ENCODE data around the gene SIGLEC15. TPM values are rescaled to one million over a fixed set of nuclear protein-coding genes. Genes with fewer than 3 reads are reported as not detected.

SIGLEC15 gene
- not detected for total RNA-seq

- H3K4me3 Mint-ChIP-seq = no peak within 1 kb of the TSS
- POLR2A ChIA-PET = no interaction called here
- peaks cover 28% of the 10 kb centered on the region for H3K27me3 Mint-ChIP-seq
- peaks cover 33% of the 10 kb centered on the region for H3K4me1 Mint-ChIP-seq
- no peaks in the 10 kb centered on the region for H3K36me3 Mint-ChIP-seq (ENCODE audit: low read depth)
- no peaks in the 10 kb centered on the region for H3K9me3 Mint-ChIP-seq
- H3K27ac Mint-ChIP-seq = peak within 1 kb of the TSS; percentile 69
- no peak for DNase-seq
- CTCF ChIA-PET = interaction anchor here (0.8 kb wide), 1 partner anchor 103 kb away, joined by 5 read pairs; no protein-coding TSS in a partner anchor
These were observed at the start of gene SIGLEC15 for GRCh38 chr18:45825258-45826044. TSS of gene SIGLEC15 (plus strand) at chr18:45825675. CDS start at chr18:45825729, 54 bp downstream.

GRCh38 chr18:45775743-45776142 lies 49.7 kb upstream of the SIGLEC15 start:
- Mint-ChIP-seq H3K4me1 (peaks cover 22% of the 10 kb centered on the region), H3K9me3 (peaks cover 2% of the 10 kb centered on the region), H3K4me3 (peak overlapping the region; percentile 67), H3K27me3 (peaks cover 52% of the 10 kb centered on the region), H3K27ac (no peak overlapping the region), H3K36me3 (ENCODE audit: low read depth) (peaks cover 2% of the 10 kb centered on the region)
- POLR2A ChIA-PET = interaction anchor here (0.6 kb wide), 1 partner anchor 40 kb away, joined by 3 read pairs; no protein-coding TSS in a partner anchor
- CTCF ChIA-PET = interaction anchor here (0.8 to 0.9 kb wide), 2 partner anchors 87 to 103 kb away, joined by 3 read pairs; no protein-coding TSS in a partner anchor
- DNase-seq = no peak

- H3K36me3 Mint-ChIP-seq (ENCODE audit: low read depth) = peaks cover 2% of the 10 kb centered on the region
- H3K9me3 Mint-ChIP-seq = peaks cover 2% of the 10 kb centered on the region
- no peak overlapping the region for H3K27ac Mint-ChIP-seq
- peaks cover 52% of the 10 kb centered on the region for H3K27me3 Mint-ChIP-seq
- POLR2A ChIA-PET = no interaction called here
- peaks cover 21% of the 10 kb centered on the region for H3K4me1 Mint-ChIP-seq
- no peak for DNase-seq
- CTCF ChIA-PET = interaction anchor here (0.6 kb wide), 1 partner anchor 284 kb away, joined by 4 read pairs; no protein-coding TSS in a partner anchor
- H3K4me3 Mint-ChIP-seq = no peak overlapping the region
These were observed 48.1 kb upstream of the SIGLEC15 start for GRCh38 chr18:45777393-45777792.

- ChIA-PET CTCF (interaction anchor here (1.4 kb wide), 1 partner anchor 13 kb away, joined by 3 read pairs; no protein-coding TSS in a partner anchor), POLR2A (no interaction called here)
- H3K4me3 Mint-ChIP-seq = no peak overlapping the region
- DNase-seq = no peak
- H3K4me1 Mint-ChIP-seq = peaks cover 7% of the 10 kb centered on the region
- no peak overlapping the region for H3K27ac Mint-ChIP-seq
- peaks cover 2% of the 10 kb centered on the region for H3K9me3 Mint-ChIP-seq
- H3K36me3 Mint-ChIP-seq (ENCODE audit: low read depth) = no peaks in the 10 kb centered on the region
- H3K27me3 Mint-ChIP-seq = peaks cover 36% of the 10 kb centered on the region
These were observed 44.9 kb upstream of the SIGLEC15 start for GRCh38 chr18:45780568-45780967.

GRCh38 chr18:45782662-45783061 lies 42.8 kb upstream of the SIGLEC15 start:
- ChIA-PET POLR2A (no interaction called here), CTCF (no interaction called here)
- Mint-ChIP-seq H3K9me3 (no peaks in the 10 kb centered on the region), H3K27me3 (peaks cover 22% of the 10 kb centered on the region), H3K4me1 (peaks cover 5% of the 10 kb centered on the region), H3K36me3 (ENCODE audit: low read depth) (no peaks in the 10 kb centered on the region), H3K27ac (no peak overlapping the region), H3K4me3 (no peak overlapping the region)
- no peak for DNase-seq

GRCh38 chr18:45783097-45784075 lies 42.1 kb upstream of the SIGLEC15 start:
- no peak overlapping the region for H3K27ac Mint-ChIP-seq
- H3K27me3 Mint-ChIP-seq = peaks cover 17% of the 10 kb centered on the region
- no peak overlapping the region for H3K4me3 Mint-ChIP-seq
- no peak for DNase-seq
- H3K36me3 Mint-ChIP-seq (ENCODE audit: low read depth) = no peaks in the 10 kb centered on the region
- POLR2A ChIA-PET = no interaction called here
- CTCF ChIA-PET = no interaction called here
- no peaks in the 10 kb centered on the region for H3K9me3 Mint-ChIP-seq
- H3K4me1 Mint-ChIP-seq = peaks cover 5% of the 10 kb centered on the region

- ChIA-PET CTCF (interaction anchor here (0.9 kb wide), 1 partner anchor 97 kb away, joined by 3 read pairs; no protein-coding TSS in a partner anchor), POLR2A (no interaction called here)
- Mint-ChIP-seq H3K36me3 (ENCODE audit: low read depth) (no peaks in the 10 kb centered on the region), H3K4me1 (peaks cover 5% of the 10 kb centered on the region), H3K27me3 (peaks cover 10% of the 10 kb centered on the region), H3K4me3 (no peak overlapping the region), H3K27ac (peak overlapping the region; percentile 22), H3K9me3 (no peaks in the 10 kb centered on the region)
- peak; percentile 28 for DNase-seq
These were observed 40.3 kb upstream of the SIGLEC15 start for GRCh38 chr18:45785134-45785533.

- Mint-ChIP-seq H3K27me3 (peaks cover 3% of the 10 kb centered on the region), H3K4me3 (no peak overlapping the region), H3K4me1 (peaks cover 5% of the 10 kb centered on the region), H3K36me3 (ENCODE audit: low read depth) (no peaks in the 10 kb centered on the region), H3K27ac (no peak overlapping the region), H3K9me3 (peaks cover 4% of the 10 kb centered on the region)
- DNase-seq = no peak
- POLR2A ChIA-PET = no interaction called here
- CTCF ChIA-PET = interaction anchor here (0.6 to 1.3 kb wide), 3 partner anchors 8 to 986 kb away, joined by 3 to 6 read pairs (median 3); no protein-coding TSS in a partner anchor
These were observed 38.5 kb upstream of the SIGLEC15 start for GRCh38 chr18:45786941-45787340.

- ChIA-PET POLR2A (no interaction called here), CTCF (interaction anchor here (0.6 to 1.3 kb wide), 3 partner anchors 9 to 986 kb away, joined by 3 to 6 read pairs (median 3); no protein-coding TSS in a partner anchor)
- Mint-ChIP-seq H3K36me3 (ENCODE audit: low read depth) (no peaks in the 10 kb centered on the region), H3K27me3 (peaks cover 3% of the 10 kb centered on the region), H3K27ac (no peak overlapping the region), H3K4me3 (no peak overlapping the region), H3K9me3 (peaks cover 4% of the 10 kb centered on the region), H3K4me1 (peaks cover 5% of the 10 kb centered on the region)
- DNase-seq = no peak
These were observed 38.1 kb upstream of the SIGLEC15 start for GRCh38 chr18:45787346-45787745.

GRCh38 chr18:45788861-45789260 lies 36.6 kb upstream of the SIGLEC15 start:
- Mint-ChIP-seq H3K4me1 (peaks cover 5% of the 10 kb centered on the region), H3K36me3 (ENCODE audit: low read depth) (no peaks in the 10 kb centered on the region), H3K27me3 (no peaks in the 10 kb centered on the region), H3K9me3 (peaks cover 4% of the 10 kb centered on the region), H3K4me3 (no peak overlapping the region), H3K27ac (no peak overlapping the region)
- ChIA-PET POLR2A (no interaction called here), CTCF (no interaction called here)
- DNase-seq = no peak

- Mint-ChIP-seq H3K9me3 (peaks cover 4% of the 10 kb centered on the region), H3K4me3 (no peak overlapping the region), H3K36me3 (ENCODE audit: low read depth) (no peaks in the 10 kb centered on the region), H3K4me1 (no peaks in the 10 kb centered on the region), H3K27ac (no peak overlapping the region), H3K27me3 (peaks cover 9% of the 10 kb centered on the region)
- CTCF ChIA-PET = no interaction called here
- POLR2A ChIA-PET = interaction anchor here (0.6 kb wide), 1 partner anchor 15 kb away, joined by 3 read pairs; no protein-coding TSS in a partner anchor
- no peak for DNase-seq
These were observed 32.8 kb upstream of the SIGLEC15 start for GRCh38 chr18:45792506-45793263.

GRCh38 chr18:45793264-45793965 lies 32.1 kb upstream of the SIGLEC15 start:
- Mint-ChIP-seq H3K4me3 (no peak overlapping the region), H3K9me3 (peaks cover 4% of the 10 kb centered on the region), H3K4me1 (no peaks in the 10 kb centered on the region), H3K36me3 (ENCODE audit: low read depth) (no peaks in the 10 kb centered on the region), H3K27me3 (peaks cover 12% of the 10 kb centered on the region), H3K27ac (no peak overlapping the region)
- ChIA-PET CTCF (no interaction called here), POLR2A (no interaction called here)
- no peak for DNase-seq

All from activated CD4-positive, alpha-beta T cell treated with anti-CD3 and anti-CD28 coated beads, Interleukin-2, amount 10 ng/mL, durations not matched to agents 7 days and 5 days (primary cell).